Mammary epithelial cell (primary cell): Measurements from ENCODE around the gene DISP2.
A peak's percentile ranks its signal among the peaks of the same experiment; 100 is the strongest.

Experiments
- CTCF ChIP-seq, 2 donors: IDR thresholded peaks in 1 of 2; conservative IDR thresholded peaks in 1 of 2; 2 replicates each; pipeline ENCODE4 v1.5.1; 2011 to 2012; ENCODE audit warnings: inconsistent platforms in 2 of 2, low read length in 2 of 2, mild to moderate bottlenecking in 2 of 2, control low read depth in 1 of 2, low read depth in 1 of 2; ENCODE audit not compliant: insufficient read depth in 1 of 2; ENCODE audit errors: extremely low read depth in 1 of 2
- EZH2 ChIP-seq: IDR thresholded peaks from 2 replicates; pipeline ENCODE4 v1.6.1; 2012; ENCODE audit warnings: low read length, inconsistent platforms, borderline replicate concordance

DNA sequence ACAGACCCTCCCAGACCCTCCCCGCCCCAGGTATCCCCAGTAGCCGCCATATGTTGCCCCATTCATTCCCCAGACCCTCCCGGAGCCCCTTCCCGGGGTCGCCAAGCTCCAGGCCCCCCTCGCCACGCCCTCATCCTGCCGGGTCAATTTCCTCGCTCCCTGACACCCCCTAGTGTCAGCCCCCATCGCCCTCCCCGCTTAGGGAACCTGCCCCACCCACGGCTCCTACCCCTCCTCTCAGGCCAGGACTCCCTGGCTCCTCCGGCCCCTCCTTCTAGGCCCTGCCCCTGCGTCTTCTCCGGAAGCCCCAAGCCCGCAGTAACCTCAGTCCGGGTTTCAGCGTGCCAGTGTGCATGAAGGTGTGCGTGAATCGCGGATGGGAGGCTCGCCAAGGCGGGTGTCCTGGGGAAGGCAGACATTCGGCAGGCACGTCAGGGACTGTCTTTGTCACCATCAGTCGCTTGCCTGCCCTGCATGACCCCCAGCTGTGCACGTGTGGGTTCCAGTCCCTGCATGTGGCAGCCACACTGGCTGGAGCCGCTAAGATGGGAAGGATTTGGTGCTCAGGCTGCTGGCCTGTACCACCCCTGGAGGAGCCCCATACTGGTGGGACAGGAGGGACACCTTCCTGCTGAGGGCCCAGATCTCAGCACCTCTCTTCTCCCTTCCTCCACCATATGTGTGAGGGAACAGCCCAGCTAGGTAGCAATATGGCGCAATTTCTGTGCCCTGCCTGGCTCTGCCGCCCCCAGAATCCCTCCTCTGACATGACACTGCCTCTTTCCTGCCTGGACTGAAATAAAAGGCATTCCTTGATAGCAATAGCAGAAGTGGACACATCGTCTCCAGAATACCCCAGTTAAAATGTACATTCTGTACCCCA is 693 bp downstream of the DISP2 start:
- TF ChIP-seq CTCF (conservative IDR thresholded peaks at IDR 0.05 in 1 of 2, IDR thresholded peaks at IDR 0.05 in 1 of 2; ENCODE audit: extremely low read depth in 1 of 2, insufficient read depth in 1 of 2, low read depth in 1 of 2, low read length in 2 of 2) (peak in 1 of 2 donors; percentile 6), EZH2 (no peak)
